Activated T-cell treated with anti-CD3 and anti-CD28 coated beads, Interleukin-2, amount 50 U/mL, for 72 hours (primary cell): ENCODE results near the gene FAM24B. TPM values are rescaled to one million over a fixed set of nuclear protein-coding genes. Genes with fewer than 3 reads are reported as not detected.
"Not testable (repeated sequence)": the region's sequence is repeated elsewhere in the genome, so short reads cannot be mapped to it uniquely, and the experiment has no call there.

Experiments used
- ATAC-seq, 2 donors: fragments of 150-1000 bp; cut with Tn5 transposase; replicated peaks in 1 of 2; 2 replicates each; pipeline ENCODE4 v1.10.0; 2021; ENCODE audit warnings: moderate library complexity in 2 of 2, mild to moderate bottlenecking in 1 of 2
- DNase-seq, 2 donors: peaks; one replicate each; pipeline ENCODE4 v3.0.0; 2021 to 2022; ENCODE audit warnings: mixed read lengths in 1 of 2
- H3K27ac Mint-ChIP-seq: one replicate; pipeline ENCODE4 v1.8.0; 2022; ENCODE audit warnings: mild to moderate bottlenecking, moderate library complexity, mixed read lengths
- H3K27me3 Mint-ChIP-seq: one replicate; pipeline ENCODE4 v1.8.0; 2022; ENCODE audit warnings: low read depth, mixed read lengths
- H3K36me3 Mint-ChIP-seq, 2 donors: one replicate each; pipeline ENCODE4 v1.8.0; 2022; ENCODE audit warnings: mixed read lengths in 2 of 2, mild to moderate bottlenecking in 1 of 2; ENCODE audit not compliant: insufficient read depth in 2 of 2
- H3K4me1 Mint-ChIP-seq: one replicate; pipeline ENCODE4 v1.8.0; 2022; ENCODE audit warnings: low read depth, mixed read lengths
- H3K4me3 Mint-ChIP-seq, 2 donors: one replicate each; pipeline ENCODE4 v1.8.0; 2022; ENCODE audit warnings: mild to moderate bottlenecking in 2 of 2, mixed read lengths in 2 of 2, moderate library complexity in 2 of 2
- H3K9me3 Mint-ChIP-seq, 2 donors: one replicate each; pipeline ENCODE4 v1.8.0; 2022; ENCODE audit warnings: mixed read lengths in 2 of 2
- total RNA-seq, 2 donors: library from RNA; stranded (reverse); gene quantifications; one replicate each; pipeline ENCODE4 v1.2.3, GENCODE V29; 2022

Gene FAM24B
- total RNA-seq, 2 donors from 2014 or later, result 38.1 to 42.2 TPM

DNA sequence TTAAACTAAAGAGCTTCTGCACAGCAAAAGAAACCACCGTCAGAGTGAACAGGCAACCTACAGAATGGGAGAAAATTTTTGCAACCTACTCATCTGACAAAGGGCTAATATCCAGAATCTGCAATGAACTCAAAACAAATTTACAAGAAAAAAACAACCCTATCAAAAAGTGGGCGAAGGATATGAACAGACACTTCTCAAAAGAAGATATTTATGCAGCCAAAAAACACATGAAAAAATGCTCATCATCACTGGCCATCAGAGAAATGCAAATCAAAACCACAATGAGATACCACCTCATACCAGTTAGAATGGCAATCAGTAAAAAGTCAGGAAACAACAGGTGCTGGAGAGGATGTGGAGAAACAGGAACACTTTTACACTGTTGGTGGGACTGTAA, 7.4 kb downstream of the FAM24B start:
- not testable (repeated sequence) for H3K9me3 Mint-ChIP-seq, H3K27ac Mint-ChIP-seq, H3K27me3 Mint-ChIP-seq, H3K4me3 Mint-ChIP-seq, DNase-seq, ATAC-seq
- Mint-ChIP-seq H3K36me3 (peaks cover 12 to 45% of the 10 kb centered on the region in 2 donors), H3K4me1 (peaks cover 32% of the 10 kb centered on the region)

DNA sequence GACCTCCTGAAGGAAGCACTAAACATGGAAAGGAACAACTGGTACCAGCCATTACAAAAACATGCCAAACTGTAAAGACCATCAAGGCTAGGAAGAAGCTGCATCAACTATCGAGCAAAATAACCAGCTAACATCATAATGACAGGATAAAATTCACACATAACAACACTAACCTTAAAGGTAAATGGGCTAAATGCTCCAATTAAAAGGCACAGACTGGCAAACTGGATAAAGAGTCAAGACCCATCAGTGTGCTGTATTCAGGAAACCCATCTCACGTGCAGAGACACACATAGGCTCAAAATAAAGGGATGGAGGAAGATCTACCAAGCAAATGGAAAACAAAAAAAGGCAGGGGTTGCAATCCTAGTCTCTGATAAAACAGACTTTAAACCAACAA, 10.6 kb downstream of the FAM24B start:
- not testable (repeated sequence) for H3K27me3 Mint-ChIP-seq, ATAC-seq, H3K27ac Mint-ChIP-seq, DNase-seq, H3K9me3 Mint-ChIP-seq, H3K4me3 Mint-ChIP-seq
- Mint-ChIP-seq H3K4me1 (peaks cover 21% of the 10 kb centered on the region), H3K36me3 (peaks cover 9 to 41% of the 10 kb centered on the region in 2 donors)

DNA sequence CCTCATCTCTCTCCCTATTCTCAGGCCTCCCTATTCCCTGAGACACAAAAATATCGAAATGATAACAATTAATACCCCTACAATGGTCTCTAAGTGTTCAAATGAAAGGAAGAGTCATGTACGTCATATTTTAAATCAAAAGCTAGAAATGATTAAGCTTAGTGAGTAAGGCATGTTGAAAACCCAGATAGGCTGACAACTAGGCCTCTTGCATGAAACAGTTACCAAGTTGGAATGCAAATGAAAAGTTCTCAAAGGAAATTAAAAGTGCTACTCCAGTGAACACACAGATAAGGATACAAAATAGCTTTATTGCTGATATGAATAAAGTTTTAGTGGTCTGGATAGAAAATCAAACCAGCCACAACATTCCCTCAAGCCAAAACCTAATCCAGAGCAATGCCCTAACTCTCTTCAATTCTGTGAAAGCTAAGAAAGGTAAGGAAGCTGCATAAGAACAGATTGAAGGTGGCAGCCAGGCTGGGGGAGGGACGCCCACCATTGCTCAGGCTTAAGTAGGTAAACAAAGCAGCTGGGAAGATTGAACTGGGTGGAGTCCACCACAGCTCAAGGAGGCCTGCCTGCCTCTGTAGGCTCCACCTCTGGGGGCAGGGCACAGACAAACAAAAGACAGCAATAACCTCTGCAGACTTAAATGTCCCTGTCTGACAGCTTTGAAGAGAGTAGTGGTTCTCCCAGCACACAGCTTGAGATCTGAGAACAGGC, 12.5 kb downstream of the FAM24B start:
- H3K9me3 Mint-ChIP-seq, DNase-seq, H3K27me3 Mint-ChIP-seq: not testable (repeated sequence)
- Mint-ChIP-seq H3K36me3 (peaks cover 8 to 37% of the 10 kb centered on the region in 2 donors), H3K4me1 (peaks cover 14% of the 10 kb centered on the region), H3K27ac (peak overlapping the region; percentile 16), H3K4me3 (peak overlapping the region in 1 of 2 donors; percentile 74)
- ATAC-seq, result peak in 1 of 2 donors; percentile 69

DNA sequence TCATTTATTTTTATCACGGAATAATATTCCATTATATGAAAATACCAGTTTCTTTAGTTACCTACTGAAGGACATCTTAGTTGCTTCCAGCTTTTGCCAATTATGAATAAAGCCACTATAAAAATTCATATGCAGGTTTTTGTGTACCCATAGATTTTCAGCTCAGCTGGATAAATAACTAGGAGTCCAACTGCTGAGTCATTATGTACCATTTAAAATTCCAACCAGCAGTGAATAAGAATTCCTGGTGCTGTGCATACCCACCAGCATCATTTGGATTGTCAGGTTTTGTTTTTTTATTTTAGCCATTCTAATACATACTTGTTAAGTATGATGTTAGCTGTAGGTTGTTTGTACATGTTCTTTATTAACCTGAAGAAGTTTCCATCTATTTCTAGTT, 14.5 kb downstream of the FAM24B start:
- no peak overlapping the region for H3K4me3 Mint-ChIP-seq
- H3K36me3 Mint-ChIP-seq, result peaks cover 6 to 31% of the 10 kb centered on the region in 2 donors
- no peak overlapping the region for H3K27ac Mint-ChIP-seq
- ATAC-seq (no peak), DNase-seq (no peak)
- H3K9me3 Mint-ChIP-seq, result peaks cover 3% of the 10 kb centered on the region in 2 donors
- peaks cover 14% of the 10 kb centered on the region for H3K4me1 Mint-ChIP-seq
- H3K27me3 Mint-ChIP-seq, result no peaks in the 10 kb centered on the region

DNA sequence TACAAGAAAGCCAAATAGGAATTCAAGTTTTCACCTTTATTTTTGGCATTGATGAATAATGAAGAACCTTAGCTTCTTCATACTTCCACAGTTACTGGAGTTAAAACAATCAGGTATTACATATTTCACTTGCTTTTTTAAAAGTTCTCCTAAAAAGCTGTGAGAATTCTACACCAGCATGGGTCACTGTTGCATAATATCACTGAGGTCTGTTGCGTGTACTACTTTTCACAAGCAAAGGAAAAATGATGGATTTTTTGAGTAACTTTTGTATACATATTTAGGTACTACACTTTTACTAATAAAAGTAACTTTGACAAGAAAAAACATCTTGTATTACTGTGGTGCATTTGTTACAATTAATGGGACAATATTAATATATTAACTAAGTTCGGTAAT, 15.2 kb downstream of the FAM24B start:
- Mint-ChIP-seq H3K36me3 (peaks cover 4 to 26% of the 10 kb centered on the region in 2 donors), H3K4me1 (peaks cover 14% of the 10 kb centered on the region), H3K27ac (no peak overlapping the region), H3K9me3 (peaks cover 2 to 3% of the 10 kb centered on the region in 2 donors), H3K4me3 (no peak overlapping the region), H3K27me3 (no peaks in the 10 kb centered on the region)
- DNase-seq, result no peak
- ATAC-seq, result no peak

DNA sequence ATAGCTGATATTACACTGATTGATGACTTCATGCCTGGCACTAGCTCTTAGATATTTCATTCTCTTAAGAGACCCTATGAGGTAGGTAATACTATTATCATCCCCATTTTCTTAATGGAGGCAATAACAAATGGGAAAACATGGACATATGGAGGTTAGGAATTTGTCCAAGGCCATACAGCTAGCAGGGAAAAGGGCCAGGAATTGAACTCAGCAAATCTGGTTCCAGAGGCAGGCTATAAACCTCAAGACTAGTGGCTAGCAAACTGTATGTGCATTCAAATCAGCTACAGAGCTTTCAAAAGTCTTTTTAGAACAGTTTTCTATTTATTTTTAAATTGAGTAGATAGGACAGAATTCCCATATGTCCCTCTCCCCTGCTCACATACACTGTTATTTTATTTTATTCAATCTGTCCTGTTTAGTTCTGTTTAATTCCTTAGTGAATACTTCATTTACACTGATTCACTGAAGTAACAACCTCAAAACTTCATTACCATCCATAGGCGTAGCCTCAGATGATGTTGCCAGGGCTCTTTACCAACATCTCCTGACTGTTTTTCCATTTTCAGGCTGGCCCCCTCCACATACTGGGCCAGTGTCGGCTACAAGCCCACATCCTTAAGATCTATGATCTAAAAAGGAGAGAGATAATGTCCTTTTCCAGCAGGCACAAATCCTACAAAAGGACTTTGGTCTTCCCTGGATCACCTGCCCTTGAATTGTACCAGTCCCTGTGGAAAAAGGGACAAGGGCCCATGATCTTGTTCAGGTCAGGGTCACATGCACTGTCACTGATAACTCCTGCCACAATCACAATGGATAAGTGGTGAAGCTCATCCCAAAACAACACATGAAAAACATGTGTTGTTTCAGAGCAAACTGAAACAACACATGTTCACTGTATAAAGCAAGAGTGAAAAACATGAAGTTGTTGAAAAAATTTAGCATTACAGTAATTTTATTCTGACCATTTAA, 15.9 kb downstream of the FAM24B start:
- Mint-ChIP-seq H3K36me3 (peaks cover 6 to 29% of the 10 kb centered on the region in 2 donors), H3K9me3 (peaks cover 0 to 3% of the 10 kb centered on the region in 2 donors), H3K27me3 (no peaks in the 10 kb centered on the region), H3K4me1 (peaks cover 14% of the 10 kb centered on the region), H3K27ac (no peak overlapping the region), H3K4me3 (no peak overlapping the region)
- ATAC-seq (no peak), DNase-seq (no peak)

DNA sequence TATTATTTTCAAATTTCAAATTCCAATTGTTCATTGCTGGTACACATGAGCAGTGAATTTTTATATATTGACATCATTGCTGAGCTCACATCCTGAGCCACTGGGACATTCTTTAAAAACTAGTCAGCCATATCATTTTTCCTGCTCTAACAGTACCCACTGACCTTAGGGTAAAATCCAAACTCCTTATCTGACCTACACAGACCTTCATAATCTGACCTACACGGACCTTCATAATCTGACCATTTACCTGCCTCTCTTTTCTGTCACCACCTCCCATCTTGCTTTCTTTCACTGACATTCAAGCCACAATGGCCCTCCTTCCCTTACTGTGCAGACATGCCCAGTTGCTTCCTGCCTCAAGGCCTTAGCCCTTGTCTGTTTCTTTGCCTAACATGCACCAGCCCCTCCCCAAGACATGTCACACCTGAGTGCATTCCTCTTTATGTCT, 17.6 kb downstream of the FAM24B start:
- ATAC-seq (no peak), DNase-seq (no peak)
- H3K4me1 Mint-ChIP-seq, result peaks cover 8% of the 10 kb centered on the region
- H3K4me3 Mint-ChIP-seq, result no peak overlapping the region
- peaks cover 2 to 20% of the 10 kb centered on the region in 2 donors for H3K36me3 Mint-ChIP-seq
- no peak overlapping the region for H3K27ac Mint-ChIP-seq
- peaks cover 0 to 2% of the 10 kb centered on the region in 2 donors for H3K9me3 Mint-ChIP-seq
- H3K27me3 Mint-ChIP-seq, result no peaks in the 10 kb centered on the region

DNA sequence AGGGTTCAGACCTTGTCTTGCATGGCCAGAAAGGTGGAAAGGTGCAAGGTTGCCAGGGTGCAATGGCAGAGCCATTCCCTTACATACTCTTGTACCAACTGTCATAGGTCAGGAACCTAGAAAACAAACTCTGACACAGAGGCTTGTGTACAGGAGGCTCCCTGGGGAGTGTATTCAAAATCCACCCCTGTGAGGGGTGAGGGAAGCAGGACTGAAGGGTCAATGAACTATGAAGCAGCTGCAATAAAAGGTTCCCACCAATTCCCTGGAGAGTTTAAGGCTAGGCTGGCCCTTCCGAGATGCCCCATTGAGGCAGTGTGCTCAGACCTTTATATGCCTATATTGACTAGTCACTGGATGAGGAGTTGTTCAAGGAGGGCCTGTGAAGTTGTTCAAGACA, 19.9 kb downstream of the FAM24B start:
- DNase-seq (no peak), ATAC-seq (no peak)
- H3K27ac Mint-ChIP-seq, result no peak overlapping the region
- peaks cover 4 to 23% of the 10 kb centered on the region in 2 donors for H3K36me3 Mint-ChIP-seq
- peaks cover 0 to 2% of the 10 kb centered on the region in 2 donors for H3K9me3 Mint-ChIP-seq
- H3K4me1 Mint-ChIP-seq, result peaks cover 18% of the 10 kb centered on the region
- H3K27me3 Mint-ChIP-seq, result no peaks in the 10 kb centered on the region
- H3K4me3 Mint-ChIP-seq, result no peak overlapping the region

DNA sequence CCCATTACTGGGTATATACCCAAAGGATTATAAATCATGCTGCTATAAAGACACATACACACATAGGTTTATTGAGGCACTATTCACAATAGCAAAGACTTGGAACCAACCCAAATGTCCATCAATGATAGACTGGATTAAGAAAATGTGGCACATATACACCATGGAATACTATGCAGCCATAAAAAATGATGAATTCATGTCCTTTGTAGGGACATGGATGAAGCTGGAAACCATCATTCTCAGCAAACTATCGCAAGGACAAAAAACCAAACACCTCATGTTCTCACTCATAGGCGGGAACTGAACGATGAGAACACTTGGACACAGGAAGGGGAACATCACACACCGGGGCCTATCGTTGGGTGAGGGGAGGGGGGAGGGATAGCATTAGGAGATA, 21.3 kb downstream of the FAM24B start:
- H3K4me3 Mint-ChIP-seq, ATAC-seq, H3K27me3 Mint-ChIP-seq, H3K27ac Mint-ChIP-seq, DNase-seq, H3K9me3 Mint-ChIP-seq: not testable (repeated sequence)
- Mint-ChIP-seq H3K36me3 (peaks cover 9 to 32% of the 10 kb centered on the region in 2 donors), H3K4me1 (peaks cover 33% of the 10 kb centered on the region)

DNA sequence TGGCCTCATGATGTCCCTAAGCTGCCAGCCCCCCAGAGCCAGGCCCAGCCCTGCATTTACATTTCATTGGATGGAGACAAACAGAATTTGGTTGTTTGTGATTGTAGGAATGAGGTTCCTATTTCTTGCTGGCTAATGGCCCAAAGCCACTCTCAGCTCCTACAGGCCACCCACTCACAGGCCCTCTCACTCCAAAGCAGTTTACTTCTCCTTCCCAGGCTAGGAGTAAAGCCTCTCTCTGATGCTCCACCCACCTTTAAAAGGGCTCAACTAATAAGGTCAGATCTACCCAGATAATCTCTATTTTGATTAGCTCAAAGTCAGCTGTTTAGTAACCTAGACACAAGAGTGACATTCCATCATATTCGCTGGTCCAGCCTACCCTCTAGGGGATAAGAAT, 22.5 kb downstream of the FAM24B start:
- Mint-ChIP-seq H3K27me3 (no peaks in the 10 kb centered on the region), H3K9me3 (peaks cover 0 to 2% of the 10 kb centered on the region in 2 donors), H3K27ac (no peak overlapping the region), H3K4me1 (peaks cover 36% of the 10 kb centered on the region), H3K36me3 (peaks cover 9 to 31% of the 10 kb centered on the region in 2 donors), H3K4me3 (no peak overlapping the region)
- DNase-seq (no peak), ATAC-seq (no peak)

DNA sequence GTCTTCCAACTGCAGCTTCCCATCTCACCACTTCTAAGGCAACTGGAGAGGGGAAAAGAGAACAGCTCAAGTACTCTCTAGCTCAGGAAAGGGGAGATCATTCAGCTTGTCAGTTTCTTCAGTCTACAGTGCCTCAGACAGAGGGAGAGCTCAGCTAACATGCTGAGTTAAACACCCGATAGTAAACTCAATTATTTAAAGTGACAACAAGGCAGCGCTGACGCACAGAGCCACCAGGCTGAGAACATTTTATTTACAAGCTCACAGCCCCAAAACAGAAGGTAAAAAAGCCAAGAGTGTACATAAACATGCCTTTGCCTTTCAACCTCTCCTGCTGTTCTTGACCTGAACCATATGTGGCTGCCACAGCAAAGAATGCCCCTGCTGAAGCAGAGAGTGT, 23.6 kb downstream of the FAM24B start:
- no peaks in the 10 kb centered on the region for H3K27me3 Mint-ChIP-seq
- peak overlapping the region; percentile 10 for H3K27ac Mint-ChIP-seq
- no peak for DNase-seq
- peaks cover 9 to 34% of the 10 kb centered on the region in 2 donors for H3K36me3 Mint-ChIP-seq
- peaks cover 0 to 2% of the 10 kb centered on the region in 2 donors for H3K9me3 Mint-ChIP-seq
- no peak overlapping the region for H3K4me3 Mint-ChIP-seq
- peaks cover 42% of the 10 kb centered on the region for H3K4me1 Mint-ChIP-seq
- no peak for ATAC-seq

DNA sequence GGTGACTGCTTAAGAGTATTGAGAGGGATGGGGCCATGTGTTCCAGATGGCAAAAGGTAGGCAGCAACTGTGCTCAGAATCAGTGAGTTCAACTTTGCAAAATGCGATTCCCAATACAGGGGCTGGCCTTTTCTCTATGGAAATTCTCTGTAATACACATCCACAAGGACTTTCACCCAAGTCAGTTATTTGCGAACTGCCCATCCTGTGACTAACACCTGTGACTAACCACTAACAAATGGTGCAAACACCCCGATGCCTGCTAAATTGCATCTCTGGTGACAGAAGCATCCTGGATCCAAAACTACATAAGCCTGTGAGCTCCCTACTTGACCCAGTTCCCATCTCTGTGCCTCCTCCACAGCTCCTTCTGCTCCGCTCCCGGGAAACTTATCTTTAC, 24.7 kb downstream of the FAM24B start:
- H3K27me3 Mint-ChIP-seq, result no peaks in the 10 kb centered on the region
- DNase-seq, result no peak
- H3K4me1 Mint-ChIP-seq, result peaks cover 43% of the 10 kb centered on the region
- no peak for ATAC-seq
- no peak overlapping the region for H3K4me3 Mint-ChIP-seq
- peak overlapping the region; percentile 39 for H3K27ac Mint-ChIP-seq
- peaks cover 9 to 36% of the 10 kb centered on the region in 2 donors for H3K36me3 Mint-ChIP-seq
- peaks cover 0 to 2% of the 10 kb centered on the region in 2 donors for H3K9me3 Mint-ChIP-seq
